ENCODE data around the gene TAF15. TPM values are rescaled to one million over a fixed set of nuclear protein-coding genes. Genes with fewer than 3 reads are reported as not detected.

Gene TAF15
- polyA plus RNA-seq: 177 TPM
- long read RNA-seq, donor 1, partial matches to known transcripts: 50 of 56 reads
- long read RNA-seq, donor 1, other reads (novel, unspliced or antisense): 0 of 56 reads
- long read RNA-seq, donor 2, transcript TAF15-215 (16 exons, 2,191 nt): major isoform, 7 of 74 reads
- long read RNA-seq, donor 2, partial matches to known transcripts: 63 of 74 reads
- long read RNA-seq, donor 2, other reads (novel, unspliced or antisense): 0 of 74 reads
- long read RNA-seq, donor 3: 0 reads
- long read RNA-seq, donor 4, partial matches to known transcripts: 8 of 10 reads
- long read RNA-seq, donor 4, other reads (novel, unspliced or antisense): 0 of 10 reads
- long read RNA-seq, donor 5, partial matches to known transcripts: 7 of 8 reads
- long read RNA-seq, donor 5, other reads (novel, unspliced or antisense): 0 of 8 reads
- long read RNA-seq, donor 6, partial matches to known transcripts: 111 of 120 reads
- long read RNA-seq, donor 6, other reads (novel, unspliced or antisense): 0 of 120 reads
- long read RNA-seq, donor 7, transcript TAF15-213 (7 exons, 760 nt): major isoform, 5 of 74 reads
- long read RNA-seq, donor 7, partial matches to known transcripts: 67 of 74 reads
- long read RNA-seq, donor 7, other reads (novel, unspliced or antisense): 0 of 74 reads
- long read RNA-seq, donor 8, partial matches to known transcripts: 84 of 94 reads
- long read RNA-seq, donor 8, other reads (novel, unspliced or antisense): 0 of 94 reads
- long read RNA-seq, donor 9, transcript TAF15-213 (7 exons, 760 nt): major isoform, 6 of 105 reads
- long read RNA-seq, donor 9, partial matches to known transcripts: 84 of 105 reads
- long read RNA-seq, donor 9, other reads (novel, unspliced or antisense): 10 of 105 reads
- long read RNA-seq, donor 10, transcript TAF15-213 (7 exons, 760 nt): major isoform, 6 of 125 reads
- long read RNA-seq, donor 10, transcript TAF15-215 (16 exons, 2,191 nt): minor isoform, 5 of 125 reads
- long read RNA-seq, donor 10, partial matches to known transcripts: 114 of 125 reads
- long read RNA-seq, donor 10, other reads (novel, unspliced or antisense): 0 of 125 reads
- long read RNA-seq, donor 11, partial matches to known transcripts: 100 of 104 reads
- long read RNA-seq, donor 11, other reads (novel, unspliced or antisense): 0 of 104 reads

DNA sequence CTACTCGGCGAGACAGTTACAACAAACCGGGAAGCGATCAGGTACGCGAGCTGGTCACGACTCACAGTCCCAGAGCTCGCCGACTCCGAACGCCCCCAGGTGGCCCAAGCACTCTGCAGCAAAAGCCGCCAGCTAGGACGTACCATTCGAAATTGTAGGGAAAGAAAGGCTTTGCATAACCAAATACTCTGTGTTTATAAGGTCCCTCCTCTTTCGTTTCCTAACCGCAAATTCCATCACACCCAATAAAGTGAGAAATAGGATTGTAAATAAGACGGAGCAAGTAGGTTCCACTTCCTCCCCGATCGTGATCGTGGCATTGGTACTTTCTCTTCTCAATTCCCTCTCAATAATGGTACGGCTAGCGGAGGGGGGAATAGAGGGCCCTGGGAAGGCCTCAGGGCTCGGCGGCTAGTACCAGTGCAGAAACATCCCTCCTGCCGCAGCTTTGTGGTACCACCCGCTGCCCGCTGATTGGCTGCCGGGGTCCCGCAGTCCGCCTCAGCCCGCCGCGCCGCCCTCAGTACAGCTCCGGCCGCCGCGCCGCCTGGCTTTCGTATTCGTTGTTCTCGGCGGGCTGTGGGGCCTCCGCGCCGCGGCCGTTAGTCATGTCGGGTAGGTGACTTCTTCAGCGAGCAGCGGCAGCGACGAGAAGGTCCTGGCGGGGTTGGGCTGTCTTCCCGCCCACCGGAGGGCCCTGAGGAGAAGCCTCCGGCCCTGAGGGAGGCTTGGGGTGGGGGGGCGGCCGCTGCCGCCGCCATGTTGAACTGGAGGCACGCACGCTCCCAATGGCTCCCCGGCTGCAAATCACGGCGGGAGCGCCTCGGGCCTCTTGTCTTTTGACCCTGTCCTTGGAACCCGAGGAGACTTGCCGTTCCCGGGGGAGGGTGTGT is at the start of gene TAF15:
Gene TAF15 (plus strand): TSS at position 523 of the 893 bp plus-strand sequence. CDS start 86 bp downstream, at position 609.
- Histone ChIP-seq H3K9me3 (ENCODE audit: control insufficient read depth, low read depth, low read length) (no peaks in the 10 kb centered on the region), H3K4me1 (ENCODE audit: control insufficient read depth, insufficient read depth, low read length) (peaks cover 8% of the 10 kb centered on the region)
- 0% methylated on average over 5 of the region's 71 CpGs for WGBS (ENCODE audit: insufficient coverage, low lambda C conversion rate)

GRCh38 chr17:35760587-35760986 is 48.7 kb upstream of the TAF15 start, which contains the start of gene C17orf50:
TSS of gene C17orf50 (plus strand) at chr17:35760887. CDS start at chr17:35760942, 55 bp downstream.
- WGBS (ENCODE audit: insufficient coverage, low lambda C conversion rate): no CpG with 5 or more reads among the region's 1 CpG
- Histone ChIP-seq H3K9me3 (ENCODE audit: control insufficient read depth, low read depth, low read length) (no peaks in the 10 kb centered on the region), H3K27me3 (ENCODE audit: control insufficient read depth, insufficient read depth, low read length) (no peaks in the 10 kb centered on the region), H3K4me1 (ENCODE audit: control insufficient read depth, insufficient read depth, low read length) (peaks cover 10% of the 10 kb centered on the region), H3K27ac (ENCODE audit: low read length) (no peak within 1 kb of the TSS), H3K36me3 (ENCODE audit: control insufficient read depth, insufficient read depth, low read length) (no peaks in the 10 kb centered on the region), H3K4me3 (ENCODE audit: low read length) (no peak within 1 kb of the TSS)
- DNase-seq: no peak

More for the DNA sequence above, at the start of gene TAF15:
- DNase-seq: peak; percentile 97 to 99
- peaks cover 2% of the 10 kb centered on the region for H3K36me3 ChIP-seq (ENCODE audit: control insufficient read depth, insufficient read depth, low read length)
- H3K4me3 ChIP-seq (ENCODE audit: low read length): peak within 1 kb of the TSS; percentile 97
- no peaks in the 10 kb centered on the region for H3K27me3 ChIP-seq (ENCODE audit: control insufficient read depth, insufficient read depth, low read length)
- H3K27ac ChIP-seq (ENCODE audit: low read length): peak within 1 kb of the TSS; percentile 99

- Histone ChIP-seq H3K27ac (ENCODE audit: low read length) (no peak overlapping the region), H3K36me3 (ENCODE audit: control insufficient read depth, insufficient read depth, low read length) (no peaks in the 10 kb centered on the region), H3K27me3 (ENCODE audit: control insufficient read depth, insufficient read depth, low read length) (no peaks in the 10 kb centered on the region), H3K4me3 (ENCODE audit: low read length) (no peak overlapping the region), H3K4me1 (ENCODE audit: control insufficient read depth, insufficient read depth, low read length) (peaks cover 13% of the 10 kb centered on the region), H3K9me3 (ENCODE audit: control insufficient read depth, low read depth, low read length) (no peaks in the 10 kb centered on the region)
- WGBS (ENCODE audit: insufficient coverage, low lambda C conversion rate): 60% methylated on average over 1 of the region's 5 CpGs
- no peak for DNase-seq
Measured at GRCh38 chr17:35761601-35762000, 47.7 kb upstream of the TAF15 start.

DNA sequence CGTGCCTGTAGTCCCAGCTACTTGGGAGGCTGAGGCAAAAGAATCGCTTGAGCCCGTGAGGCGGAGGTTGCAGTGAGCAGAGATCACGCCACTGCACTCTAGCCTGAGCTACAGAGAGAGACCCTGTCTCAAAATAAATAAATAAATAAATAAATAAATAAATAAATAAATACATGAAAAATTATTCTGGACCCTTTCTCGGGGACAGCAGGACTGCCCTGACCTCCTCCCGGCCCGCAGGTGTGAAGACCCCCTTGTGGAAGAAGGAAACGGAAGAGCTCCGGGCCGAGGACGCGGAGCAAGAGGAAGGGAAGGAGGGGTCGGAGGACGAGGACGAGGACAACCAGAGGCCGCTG is 45.5 kb upstream of the TAF15 start:
- no peaks in the 10 kb centered on the region for H3K36me3 ChIP-seq (ENCODE audit: control insufficient read depth, insufficient read depth, low read length)
- H3K9me3 ChIP-seq (ENCODE audit: control insufficient read depth, low read depth, low read length): no peaks in the 10 kb centered on the region
- H3K27ac ChIP-seq (ENCODE audit: low read length): no peak overlapping the region
- no CpG with 5 or more reads among the region's 17 CpGs for WGBS (ENCODE audit: insufficient coverage, low lambda C conversion rate)
- no peaks in the 10 kb centered on the region for H3K27me3 ChIP-seq (ENCODE audit: control insufficient read depth, insufficient read depth, low read length)
- H3K4me1 ChIP-seq (ENCODE audit: control insufficient read depth, insufficient read depth, low read length): peaks cover 13% of the 10 kb centered on the region
- DNase-seq: no peak
- peak overlapping the region; percentile 22 for H3K4me3 ChIP-seq (ENCODE audit: low read length)

DNA sequence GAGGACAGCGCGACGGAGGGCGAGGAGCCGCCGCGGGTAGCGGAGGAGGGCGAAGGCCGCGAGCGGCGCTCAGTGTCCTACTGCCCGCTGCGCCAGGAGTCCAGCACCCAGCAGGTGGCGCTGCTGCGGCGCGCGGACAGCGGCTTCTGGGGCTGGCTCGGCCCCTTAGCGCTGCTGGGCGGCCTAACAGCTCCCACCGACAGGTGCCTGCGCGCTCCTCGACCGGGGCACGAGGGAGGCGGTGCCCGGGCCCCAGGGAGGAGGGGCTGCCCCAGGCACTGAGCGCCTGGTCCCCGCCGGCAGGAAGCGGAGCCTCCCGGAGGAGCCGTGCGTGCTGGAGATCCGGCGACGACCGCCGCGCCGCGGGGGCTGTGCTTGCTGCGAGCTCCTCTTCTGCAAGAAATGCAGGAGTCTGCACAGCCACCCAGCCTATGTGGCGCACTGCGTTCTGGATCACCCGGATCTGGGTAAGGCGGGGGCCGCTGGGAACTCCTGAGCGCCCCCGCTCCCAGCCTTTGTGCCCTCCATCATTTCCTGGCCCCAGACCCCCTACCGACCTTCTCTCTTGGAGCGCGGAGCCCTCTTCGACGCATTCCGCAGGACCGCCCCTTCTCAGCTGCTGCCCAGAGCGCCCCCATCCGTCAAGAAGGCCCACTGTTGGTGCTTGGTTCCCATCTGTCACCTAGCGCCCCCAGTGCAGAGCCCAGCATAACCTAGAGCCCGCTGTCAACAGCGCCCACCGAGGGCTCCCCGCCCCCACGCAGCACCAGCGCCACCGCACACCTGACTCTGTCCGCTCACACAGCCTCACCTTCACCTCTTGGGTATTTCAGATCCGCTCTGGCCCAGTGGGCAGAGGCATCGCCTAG is 44.9 kb upstream of the TAF15 start:
- Histone ChIP-seq H3K27ac (ENCODE audit: low read length) (peak overlapping the region; percentile 48), H3K4me3 (ENCODE audit: low read length) (peak overlapping the region; percentile 56), H3K36me3 (ENCODE audit: control insufficient read depth, insufficient read depth, low read length) (no peaks in the 10 kb centered on the region), H3K4me1 (ENCODE audit: control insufficient read depth, insufficient read depth, low read length) (peaks cover 13% of the 10 kb centered on the region), H3K27me3 (ENCODE audit: control insufficient read depth, insufficient read depth, low read length) (no peaks in the 10 kb centered on the region), H3K9me3 (ENCODE audit: control insufficient read depth, low read depth, low read length) (no peaks in the 10 kb centered on the region)
- DNase-seq: peak; percentile 93 to 94
- WGBS (ENCODE audit: insufficient coverage, low lambda C conversion rate): no CpG with 5 or more reads among the region's 75 CpGs

GRCh38 chr17:35765086-35765710 is 44.1 kb upstream of the TAF15 start:
- no CpG with 5 or more reads among the region's 11 CpGs for WGBS (ENCODE audit: insufficient coverage, low lambda C conversion rate)
- Histone ChIP-seq H3K27me3 (ENCODE audit: control insufficient read depth, insufficient read depth, low read length) (no peaks in the 10 kb centered on the region), H3K4me1 (ENCODE audit: control insufficient read depth, insufficient read depth, low read length) (peaks cover 13% of the 10 kb centered on the region), H3K4me3 (ENCODE audit: low read length) (no peak overlapping the region), H3K27ac (ENCODE audit: low read length) (no peak overlapping the region), H3K36me3 (ENCODE audit: control insufficient read depth, insufficient read depth, low read length) (no peaks in the 10 kb centered on the region), H3K9me3 (ENCODE audit: control insufficient read depth, low read depth, low read length) (no peaks in the 10 kb centered on the region)
- DNase-seq: no peak

- peaks cover 13% of the 10 kb centered on the region for H3K4me1 ChIP-seq (ENCODE audit: control insufficient read depth, insufficient read depth, low read length)
- no peaks in the 10 kb centered on the region for H3K36me3 ChIP-seq (ENCODE audit: control insufficient read depth, insufficient read depth, low read length)
- no peak overlapping the region for H3K4me3 ChIP-seq (ENCODE audit: low read length)
- no peak for DNase-seq
- no peak overlapping the region for H3K27ac ChIP-seq (ENCODE audit: low read length)
- no peaks in the 10 kb centered on the region for H3K27me3 ChIP-seq (ENCODE audit: control insufficient read depth, insufficient read depth, low read length)
- WGBS (ENCODE audit: insufficient coverage, low lambda C conversion rate): no CpG with 5 or more reads among the region's 8 CpGs
- H3K9me3 ChIP-seq (ENCODE audit: control insufficient read depth, low read depth, low read length): no peaks in the 10 kb centered on the region
Measured at GRCh38 chr17:35765756-35766488, 43.4 kb upstream of the TAF15 start.

DNA sequence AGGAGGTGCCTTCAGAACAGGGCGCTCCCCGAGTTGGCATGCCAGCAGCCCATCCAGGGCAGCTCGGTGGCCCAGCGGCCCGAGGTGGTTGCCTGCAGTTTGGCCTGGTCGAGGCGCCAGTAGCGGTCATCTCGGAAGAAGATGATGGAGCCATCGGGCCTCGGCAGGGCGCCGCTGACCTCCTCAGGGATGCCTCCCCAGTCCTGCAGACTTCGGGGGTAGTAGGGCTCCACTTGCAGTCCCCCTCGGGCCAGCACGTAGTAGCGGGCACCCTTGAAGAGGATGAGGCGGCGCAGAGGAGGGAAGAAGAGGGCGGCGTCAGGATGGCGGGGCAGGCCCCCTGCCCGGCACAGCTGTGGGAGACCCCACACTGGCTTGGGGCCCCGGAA is 42.8 kb upstream of the TAF15 start:
- Histone ChIP-seq H3K4me3 (ENCODE audit: low read length) (no peak overlapping the region), H3K9me3 (ENCODE audit: control insufficient read depth, low read depth, low read length) (no peaks in the 10 kb centered on the region), H3K27me3 (ENCODE audit: control insufficient read depth, insufficient read depth, low read length) (no peaks in the 10 kb centered on the region), H3K4me1 (ENCODE audit: control insufficient read depth, insufficient read depth, low read length) (peaks cover 13% of the 10 kb centered on the region), H3K36me3 (ENCODE audit: control insufficient read depth, insufficient read depth, low read length) (no peaks in the 10 kb centered on the region), H3K27ac (ENCODE audit: low read length) (no peak overlapping the region)
- no CpG with 5 or more reads among the region's 24 CpGs for WGBS (ENCODE audit: insufficient coverage, low lambda C conversion rate)
- DNase-seq: no peak

All from large intestine (tissue), 12 donors.